Peyer's patch (tissue), 4 donors: Measurements from ENCODE around the gene RXRA.

Experiments used
- CTCF ChIP-seq, 6 experiments: fragments of 450-650 bp in 4 of 6; fragments of 200-600 bp in 2 of 6; sonication (generic) in 1 of 6; IDR thresholded peaks; one replicate each; pipeline ENCODE4 v1.5.1; 2017 to 2019; ENCODE audit warnings: antibody characterized with exemption in 6 of 6, mild to moderate bottlenecking in 3 of 6, moderate library complexity in 1 of 6
- POLR2A ChIP-seq, 2 donors: fragments of 450-650 bp; IDR thresholded peaks; one replicate each; pipeline ENCODE4 v1.5.1; 2017; ENCODE audit warnings: antibody characterized with exemption in 2 of 2, mild to moderate bottlenecking in 2 of 2, moderate library complexity in 2 of 2

GRCh38 chr9:134375011-134375390 is 48.7 kb downstream of the RXRA start:
- TF ChIP-seq CTCF (IDR thresholded peaks at IDR 0.05) (no peak), POLR2A (IDR thresholded peaks at IDR 0.05) (no peak)
